Endodermal cell (in vitro differentiated cells): ENCODE results near the gene RGL1. TPM values are rescaled to one million over a fixed set of nuclear protein-coding genes. Genes with fewer than 3 reads are reported as not detected.

Experiments used
- DNase-seq: peaks from one replicate; pipeline ENCODE4 v3.0.0-alpha.2; 2017
- H3K27ac ChIP-seq: 2 replicates; pipeline ENCODE4 v1.5.1; 2013; ENCODE audit warnings: mild to moderate bottlenecking, low read depth, low read length, moderate library complexity
- H3K27me3 ChIP-seq: 2 replicates; pipeline ENCODE4 v1.6.1; 2013; ENCODE audit warnings: mild to moderate bottlenecking, low read length, moderate library complexity; ENCODE audit not compliant: insufficient read depth, control insufficient read depth, poor library complexity, severe bottlenecking
- H3K36me3 ChIP-seq: 2 replicates; pipeline ENCODE4 v1.7.0; 2013; ENCODE audit warnings: mild to moderate bottlenecking, low read length, moderate library complexity; ENCODE audit not compliant: control insufficient read depth, insufficient read depth
- H3K4me1 ChIP-seq: one replicate; pipeline ENCODE4 v1.7.0; 2013; ENCODE audit warnings: low read length; ENCODE audit not compliant: control insufficient read depth, insufficient read depth
- H3K4me3 ChIP-seq: 2 replicates; pipeline ENCODE4 v1.5.1; 2013; ENCODE audit warnings: mild to moderate bottlenecking, low read length, moderate library complexity
- H3K9ac ChIP-seq: 2 replicates; pipeline ENCODE4 v1.6.1; 2013; ENCODE audit warnings: mild to moderate bottlenecking, low read length, moderate library complexity; ENCODE audit not compliant: poor library complexity, severe bottlenecking; ENCODE audit errors: extremely low read depth
- H3K9me3 ChIP-seq: 2 replicates; pipeline ENCODE4 v1.6.1; 2013; ENCODE audit warnings: mild to moderate bottlenecking, low read length, moderate library complexity; ENCODE audit not compliant: control insufficient read depth
- H3K27ac Mint-ChIP-seq: 2 replicates; pipeline ENCODE4 v1.8.0; 2020; ENCODE audit warnings: mixed read lengths
- H3K27me3 Mint-ChIP-seq: 2 replicates; pipeline ENCODE4 v1.8.0; 2021; ENCODE audit warnings: mild to moderate bottlenecking, mixed read lengths; ENCODE audit not compliant: insufficient read depth
- H3K36me3 Mint-ChIP-seq: 2 replicates; pipeline ENCODE4 v1.8.0; 2020; ENCODE audit warnings: low read depth, mixed read lengths
- H3K4me1 Mint-ChIP-seq: 2 replicates; pipeline ENCODE4 v1.8.0; 2020; ENCODE audit warnings: mixed read lengths
- H3K4me3 Mint-ChIP-seq: 2 replicates; pipeline ENCODE4 v1.8.0; 2020; ENCODE audit warnings: mild to moderate bottlenecking, moderate library complexity, mixed read lengths
- H3K9me3 Mint-ChIP-seq: 2 replicates; pipeline ENCODE4 v1.8.0; 2020; ENCODE audit warnings: mild to moderate bottlenecking, mixed read lengths
- CTCF ChIP-seq: fragments of 200-600 bp; sonication (generic); conservative IDR thresholded peaks from 2 replicates; pipeline ENCODE4 v1.5.0; 2021; ENCODE audit warnings: antibody characterized with exemption, mild to moderate bottlenecking
- WGBS, 2 experiments: methylation state at CpG; one replicate each; pipeline versions ENCODE4 v1.1.5 to v1.1.7; 2013; ENCODE audit warnings: missing lambda C conversion rate in 2 of 2, mixed read lengths in 1 of 2; ENCODE audit not compliant: insufficient coverage in 1 of 2, insufficient read length in 1 of 2; 5-methylcytosine and 5-hydroxymethylcytosine counted together
- total RNA-seq, 2 donors: library from RNA; stranded (reverse); fragmentation: NEBNext Ultra II Directional in 1 of 2; extraction: Animal tissue kit (Norgen Biotek cat#: 25700) in 1 of 2; gene quantifications; 2 replicates in 1 of 2; 3 replicates in 1 of 2; pipeline ENCODE4 v1.2.1, GENCODE V29; 2021

The RGL1 gene
- total RNA-seq, 2 donors from 2014 or later = 0.15 to 2.6 TPM

- Histone ChIP-seq H3K4me3 (no peak overlapping the region), H3K27ac (no peak overlapping the region), H3K27me3 (peaks cover 10% of the 10 kb centered on the region), H3K4me1 (no peaks in the 10 kb centered on the region), H3K36me3 (no peaks in the 10 kb centered on the region), H3K9me3 (no peaks in the 10 kb centered on the region), H3K9ac (no peak overlapping the region)
- H3K4me3 Mint-ChIP-seq = no peak overlapping the region
- peak; percentile 28 for TF ChIP-seq CTCF
- peaks cover 3% of the 10 kb centered on the region for H3K27me3 Mint-ChIP-seq
- no peak overlapping the region for H3K27ac Mint-ChIP-seq
- 86 to 97% methylated on average over 5 to 6 of the region's 6 CpGs for WGBS, 2 experiments
- no peak for DNase-seq
- peaks cover 8% of the 10 kb centered on the region for H3K4me1 Mint-ChIP-seq
- no peaks in the 10 kb centered on the region for H3K36me3 Mint-ChIP-seq
- H3K9me3 Mint-ChIP-seq = no peaks in the 10 kb centered on the region
Observed at GRCh38 chr1:183918589-183918988, 113.7 kb downstream of the RGL1 start.

DNA sequence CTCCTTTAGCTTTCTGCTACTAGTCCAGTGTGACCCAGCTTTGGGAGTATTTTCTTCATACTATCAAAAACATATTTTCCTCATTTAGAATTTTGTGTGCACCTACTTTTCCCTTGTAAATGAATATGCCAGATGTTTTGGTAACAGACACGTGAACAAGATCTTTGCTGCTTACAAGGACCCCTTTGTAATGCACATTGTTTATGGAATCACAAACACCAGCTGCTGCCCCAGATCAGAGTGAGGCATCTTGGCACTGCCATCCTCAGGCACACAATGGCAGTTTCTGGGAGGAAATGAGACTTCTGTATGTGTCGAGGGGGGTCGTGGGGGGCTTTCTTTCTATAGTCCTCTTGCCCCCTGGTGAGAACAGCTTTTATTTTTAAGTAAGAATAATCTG is 115.7 kb downstream of the RGL1 start:
- no peak overlapping the region for H3K4me3 Mint-ChIP-seq
- no peaks in the 10 kb centered on the region for H3K27me3 Mint-ChIP-seq
- 84 to 100% methylated on average over 1 to 3 of the region's 3 CpGs for WGBS, 2 experiments
- no peaks in the 10 kb centered on the region for H3K9me3 Mint-ChIP-seq
- no peaks in the 10 kb centered on the region for H3K9me3 ChIP-seq
- H3K36me3 Mint-ChIP-seq = peaks cover 7% of the 10 kb centered on the region
- H3K27ac ChIP-seq = no peak overlapping the region
- no peaks in the 10 kb centered on the region for H3K36me3 ChIP-seq
- no peak overlapping the region for H3K9ac ChIP-seq
- no peak for DNase-seq
- no peaks in the 10 kb centered on the region for H3K4me1 ChIP-seq
- TF ChIP-seq CTCF = no peak
- no peak overlapping the region for H3K27ac Mint-ChIP-seq
- no peak overlapping the region for H3K4me3 ChIP-seq
- H3K4me1 Mint-ChIP-seq = peaks cover 6% of the 10 kb centered on the region
- H3K27me3 ChIP-seq = no peaks in the 10 kb centered on the region

DNA sequence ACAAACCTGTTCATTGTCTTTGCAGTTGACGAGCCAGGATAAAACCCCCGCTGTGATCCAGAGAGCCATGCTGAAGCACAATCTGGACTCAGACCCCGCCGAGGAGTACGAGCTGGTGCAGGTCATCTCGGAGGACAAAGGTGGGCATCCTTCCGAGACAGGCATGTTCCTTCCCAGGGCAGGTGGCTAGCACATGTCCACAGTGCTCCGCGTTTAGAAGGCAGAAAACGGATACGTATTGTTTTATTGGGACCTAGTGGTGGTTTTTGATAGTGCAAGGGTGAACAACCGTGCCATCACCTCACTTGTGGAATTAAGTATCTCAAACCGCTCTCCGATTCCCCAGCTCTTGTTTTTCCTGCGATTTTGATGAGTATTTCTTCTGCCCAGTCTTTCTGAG is 117.3 kb downstream of the RGL1 start:
- H3K4me3 Mint-ChIP-seq = no peak overlapping the region
- WGBS, 2 experiments = 94 to 95% methylated on average over 11 to 15 of the region's 15 CpGs
- no peak overlapping the region for H3K27ac Mint-ChIP-seq

More for the DNA sequence above, 117.3 kb downstream of the RGL1 start:
- Histone ChIP-seq H3K36me3 (no peaks in the 10 kb centered on the region), H3K9ac (no peak overlapping the region), H3K27me3 (no peaks in the 10 kb centered on the region), H3K4me1 (no peaks in the 10 kb centered on the region), H3K4me3 (no peak overlapping the region), H3K27ac (no peak overlapping the region), H3K9me3 (no peaks in the 10 kb centered on the region)
- Mint-ChIP-seq H3K9me3 (no peaks in the 10 kb centered on the region), H3K36me3 (peaks cover 7% of the 10 kb centered on the region), H3K27me3 (no peaks in the 10 kb centered on the region), H3K4me1 (no peaks in the 10 kb centered on the region)
- TF ChIP-seq CTCF = peak; percentile 67
- DNase-seq = no peak
